ENCODE data around the gene STK11.

GRCh38 chr19:1244693-1245451 is 39.3 kb downstream of the STK11 start:
- TF ChIP-seq POLR2AphosphoS5 (IDR thresholded peaks at IDR 0.05) (no peak), EP300 (IDR thresholded peaks at IDR 0.05) (no peak), CTCF (IDR thresholded peaks at IDR 0.05) (no peak)

Measured in suprapubic skin (tissue), 4 donors.